ENCODE measurements around the gene FCGBP. TPM values are rescaled to one million over a fixed set of nuclear protein-coding genes. Genes with fewer than 3 reads are reported as not detected.

FCGBP gene
- total RNA-seq, 1 donor from 2014 or later: 2.5 TPM

DNA sequence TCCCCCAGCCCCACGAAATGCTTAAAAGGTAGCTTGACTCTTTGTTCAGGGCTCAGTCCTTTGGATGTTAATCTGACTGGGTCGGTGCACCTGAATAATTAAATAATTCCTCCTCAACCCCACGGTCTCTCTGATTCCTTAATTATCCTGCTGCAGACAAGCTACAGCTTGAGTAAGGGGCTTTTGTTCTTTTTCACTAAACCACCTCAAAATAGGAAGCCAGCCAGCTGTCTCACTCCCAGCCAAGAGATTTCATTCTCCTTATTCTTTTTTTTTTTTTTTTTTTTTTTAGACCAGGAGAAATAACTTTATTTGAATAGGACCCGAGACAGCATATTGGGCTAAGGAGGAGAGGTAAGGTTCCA, 7.9 kb upstream of the FCGBP start:
- no peak overlapping the region for H3K4me3 Mint-ChIP-seq
- H3K9me3 Mint-ChIP-seq: peaks cover 18% of the 10 kb centered on the region
- no peak for DNase-seq (ENCODE audit: low spot score in 2 of 2, unreplicated experiment in 2 of 2)
- no peaks in the 10 kb centered on the region for H3K27me3 Mint-ChIP-seq (ENCODE audit: low read depth)
- TF ChIP-seq, protein P1, sequence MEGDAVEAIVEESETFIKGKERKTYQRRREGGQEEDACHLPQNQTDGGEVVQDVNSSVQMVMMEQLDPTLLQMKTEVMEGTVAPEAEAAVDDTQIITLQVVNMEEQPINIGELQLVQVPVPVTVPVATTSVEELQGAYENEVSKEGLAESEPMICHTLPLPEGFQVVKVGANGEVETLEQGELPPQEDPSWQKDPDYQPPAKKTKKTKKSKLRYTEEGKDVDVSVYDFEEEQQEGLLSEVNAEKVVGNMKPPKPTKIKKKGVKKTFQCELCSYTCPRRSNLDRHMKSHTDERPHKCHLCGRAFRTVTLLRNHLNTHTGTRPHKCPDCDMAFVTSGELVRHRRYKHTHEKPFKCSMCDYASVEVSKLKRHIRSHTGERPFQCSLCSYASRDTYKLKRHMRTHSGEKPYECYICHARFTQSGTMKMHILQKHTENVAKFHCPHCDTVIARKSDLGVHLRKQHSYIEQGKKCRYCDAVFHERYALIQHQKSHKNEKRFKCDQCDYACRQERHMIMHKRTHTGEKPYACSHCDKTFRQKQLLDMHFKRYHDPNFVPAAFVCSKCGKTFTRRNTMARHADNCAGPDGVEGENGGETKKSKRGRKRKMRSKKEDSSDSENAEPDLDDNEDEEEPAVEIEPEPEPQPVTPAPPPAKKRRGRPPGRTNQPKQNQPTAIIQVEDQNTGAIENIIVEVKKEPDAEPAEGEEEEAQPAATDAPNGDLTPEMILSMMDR (IDR thresholded peaks at IDR 0.05; ENCODE audit: unreplicated experiment): no peak
- H3K4me1 Mint-ChIP-seq: peaks cover 27% of the 10 kb centered on the region
- H3K36me3 Mint-ChIP-seq: peaks cover 4% of the 10 kb centered on the region
- H3K27ac Mint-ChIP-seq: peak overlapping the region; percentile 89

- TF ChIP-seq, protein P1 (IDR thresholded peaks at IDR 0.05; ENCODE audit: unreplicated experiment): no peak
- Mint-ChIP-seq H3K27ac (peak overlapping the region; percentile 89), H3K4me1 (peaks cover 27% of the 10 kb centered on the region), H3K36me3 (peaks cover 4% of the 10 kb centered on the region), H3K9me3 (peaks cover 18% of the 10 kb centered on the region), H3K4me3 (no peak overlapping the region), H3K27me3 (ENCODE audit: low read depth) (no peaks in the 10 kb centered on the region)
- DNase-seq (ENCODE audit: low spot score in 2 of 2, unreplicated experiment in 2 of 2): no peak
Observed at GRCh38 chr19:39941615-39942365, 7.4 kb upstream of the FCGBP start.

DNA sequence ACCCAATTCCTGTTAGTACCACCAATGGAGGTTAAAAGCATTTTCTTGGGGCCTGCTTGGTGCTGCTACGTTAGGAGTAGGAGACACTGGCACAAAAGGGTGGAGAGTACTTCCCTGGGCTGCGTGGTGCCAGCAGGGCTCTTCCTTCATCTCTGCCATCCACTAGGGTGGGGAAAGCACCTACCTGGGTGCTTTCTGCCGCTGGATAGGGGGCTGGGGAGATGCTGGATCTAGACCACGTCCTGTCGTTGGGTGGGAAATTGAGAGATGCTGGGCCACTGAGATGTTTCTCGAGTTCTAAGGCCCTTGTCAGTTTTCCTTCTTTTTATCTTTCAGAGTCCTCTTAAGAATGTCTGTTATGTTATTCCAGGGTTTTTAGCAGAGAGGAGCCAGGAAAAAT, 6.7 kb upstream of the FCGBP start:
- Mint-ChIP-seq H3K27ac (peak overlapping the region; percentile 89), H3K27me3 (ENCODE audit: low read depth) (no peaks in the 10 kb centered on the region), H3K36me3 (peaks cover 4% of the 10 kb centered on the region), H3K4me3 (no peak overlapping the region), H3K9me3 (peaks cover 18% of the 10 kb centered on the region), H3K4me1 (peaks cover 30% of the 10 kb centered on the region)
- TF ChIP-seq, protein P1 (IDR thresholded peaks at IDR 0.05; ENCODE audit: unreplicated experiment): no peak
- no peak for DNase-seq (ENCODE audit: low spot score in 2 of 2, unreplicated experiment in 2 of 2)

DNA sequence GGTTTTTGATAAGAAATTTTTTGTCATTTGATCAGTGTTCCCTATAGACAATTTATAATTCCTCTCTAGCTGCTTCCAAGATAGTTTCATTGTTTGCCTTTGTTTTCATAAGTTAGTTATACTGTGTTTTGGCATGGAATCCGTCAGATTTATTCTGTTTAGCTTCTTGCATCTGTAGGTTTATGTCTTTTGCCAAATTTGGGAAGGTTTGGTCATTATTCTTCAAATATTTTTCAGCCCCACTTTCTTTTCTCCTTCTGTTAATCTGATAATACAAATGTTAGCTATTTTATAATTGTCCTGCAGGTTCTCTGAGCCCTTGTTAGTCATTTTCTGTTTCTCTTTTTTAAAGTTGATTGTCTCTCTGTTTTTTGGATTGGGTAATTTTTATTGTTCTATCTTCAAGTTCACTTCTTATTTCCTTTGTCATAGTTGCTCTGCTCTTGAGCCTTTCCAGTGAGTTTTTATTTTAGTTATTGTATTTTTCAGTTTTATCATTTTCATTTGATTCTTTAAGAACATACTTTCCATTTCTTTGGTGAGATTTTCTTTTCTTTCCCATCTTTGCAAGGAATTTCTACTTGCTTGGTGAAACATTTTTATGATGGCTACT, 5.9 kb upstream of the FCGBP start:
- DNase-seq (ENCODE audit: low spot score in 2 of 2, unreplicated experiment in 2 of 2): no peak
- Mint-ChIP-seq H3K27me3 (ENCODE audit: low read depth) (no peaks in the 10 kb centered on the region), H3K4me3 (no peak overlapping the region), H3K4me1 (peaks cover 31% of the 10 kb centered on the region), H3K27ac (no peak overlapping the region), H3K9me3 (peaks cover 18% of the 10 kb centered on the region), H3K36me3 (peaks cover 4% of the 10 kb centered on the region)
- TF ChIP-seq, protein P1 (IDR thresholded peaks at IDR 0.05; ENCODE audit: unreplicated experiment): no peak

GRCh38 chr19:39939556-39939955, 5.1 kb upstream of the FCGBP start:
- TF ChIP-seq, protein P1 (IDR thresholded peaks at IDR 0.05; ENCODE audit: unreplicated experiment): no peak
- Mint-ChIP-seq H3K4me3 (no peak overlapping the region), H3K27ac (no peak overlapping the region), H3K9me3 (peaks cover 18% of the 10 kb centered on the region), H3K27me3 (ENCODE audit: low read depth) (no peaks in the 10 kb centered on the region), H3K36me3 (peaks cover 4% of the 10 kb centered on the region), H3K4me1 (peaks cover 31% of the 10 kb centered on the region)
- no peak for DNase-seq (ENCODE audit: low spot score in 2 of 2, unreplicated experiment in 2 of 2)
